Uterus (tissue), 2 donors: ENCODE data around the gene GRK2.

Experiments
- CTCF ChIP-seq, 4 experiments: fragments of 200-600 bp in 2 of 4; fragments of 450-650 bp in 2 of 4; sonication (generic) in 2 of 4; IDR thresholded peaks; one replicate each; pipeline ENCODE4 v1.5.1; 2016 to 2019; ENCODE audit warnings: antibody characterized with exemption in 4 of 4, mild to moderate bottlenecking in 2 of 4, moderate library complexity in 1 of 4
- POLR2A ChIP-seq, 2 donors: fragments of 450-650 bp; IDR thresholded peaks; one replicate each; pipeline ENCODE4 v1.6.1; 2016; ENCODE audit warnings: antibody characterized with exemption in 2 of 2, mild to moderate bottlenecking in 1 of 2, moderate library complexity in 1 of 2

GRCh38 chr11:67254798-67255197 is 11.5 kb upstream of the GRK2 start:
- TF ChIP-seq CTCF (IDR thresholded peaks at IDR 0.05) = no peak
- TF ChIP-seq POLR2A (IDR thresholded peaks at IDR 0.05) = no peak
